GM13977 (cell line): ENCODE data around the gene AS3MT.
"Not testable (repeated sequence)": the region's sequence is repeated elsewhere in the genome, so short reads cannot be mapped to it uniquely, and the experiment has no call there.

Experiments
- DNase-seq: peaks from one replicate; pipeline ENCODE4 v3.0.0; 2012; ENCODE audit warnings: low spot score
- in situ Hi-C: fragments of 300-500 bp; cut with MboI; formaldehyde crosslinking; loops from one replicate; pipeline ENCODE4 v1.12.0; 2022; ENCODE audit warnings: low sequenced_read_pairs, low pct_unique_long_range_greater_than_20kb, mixed read lengths, inconsistent platforms; ENCODE audit not compliant: unreplicated experiment
- TF ChIP-seq, protein P1 (sequence below): IDR thresholded peaks from 2 replicates; pipeline ENCODE4 v1.5.1; 2012; ENCODE audit warnings: mild to moderate bottlenecking, control low read depth; ENCODE audit not compliant: insufficient read depth; ENCODE audit errors: extremely low read depth, missing control alignments

The AS3MT gene

DNA sequence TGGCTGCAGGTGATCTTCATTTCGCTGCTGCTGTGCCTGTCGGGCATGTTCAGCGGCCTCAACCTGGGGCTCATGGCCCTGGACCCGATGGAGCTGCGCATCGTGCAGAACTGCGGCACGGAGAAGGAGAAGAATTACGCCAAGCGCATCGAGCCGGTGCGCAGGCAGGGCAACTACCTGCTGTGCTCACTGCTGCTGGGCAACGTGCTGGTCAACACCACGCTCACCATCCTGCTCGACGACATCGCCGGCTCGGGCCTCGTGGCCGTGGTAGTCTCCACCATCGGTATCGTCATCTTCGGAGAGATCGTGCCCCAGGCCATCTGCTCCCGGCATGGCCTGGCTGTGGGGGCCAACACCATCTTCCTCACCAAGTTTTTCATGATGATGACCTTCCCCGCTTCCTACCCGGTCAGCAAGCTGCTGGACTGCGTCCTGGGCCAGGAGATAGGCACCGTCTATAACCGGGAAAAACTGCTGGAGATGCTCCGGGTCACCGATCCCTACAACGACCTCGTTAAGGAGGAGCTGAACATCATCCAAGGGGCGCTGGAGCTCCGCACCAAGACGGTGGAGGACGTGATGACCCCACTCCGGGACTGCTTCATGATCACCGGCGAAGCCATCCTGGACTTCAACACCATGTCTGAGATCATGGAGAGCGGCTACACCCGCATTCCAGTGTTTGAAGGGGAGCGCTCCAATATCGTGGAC is 50.1 kb downstream of the AS3MT start:
- in situ Hi-C loops = no loop called here
- TF ChIP-seq, protein P1, sequence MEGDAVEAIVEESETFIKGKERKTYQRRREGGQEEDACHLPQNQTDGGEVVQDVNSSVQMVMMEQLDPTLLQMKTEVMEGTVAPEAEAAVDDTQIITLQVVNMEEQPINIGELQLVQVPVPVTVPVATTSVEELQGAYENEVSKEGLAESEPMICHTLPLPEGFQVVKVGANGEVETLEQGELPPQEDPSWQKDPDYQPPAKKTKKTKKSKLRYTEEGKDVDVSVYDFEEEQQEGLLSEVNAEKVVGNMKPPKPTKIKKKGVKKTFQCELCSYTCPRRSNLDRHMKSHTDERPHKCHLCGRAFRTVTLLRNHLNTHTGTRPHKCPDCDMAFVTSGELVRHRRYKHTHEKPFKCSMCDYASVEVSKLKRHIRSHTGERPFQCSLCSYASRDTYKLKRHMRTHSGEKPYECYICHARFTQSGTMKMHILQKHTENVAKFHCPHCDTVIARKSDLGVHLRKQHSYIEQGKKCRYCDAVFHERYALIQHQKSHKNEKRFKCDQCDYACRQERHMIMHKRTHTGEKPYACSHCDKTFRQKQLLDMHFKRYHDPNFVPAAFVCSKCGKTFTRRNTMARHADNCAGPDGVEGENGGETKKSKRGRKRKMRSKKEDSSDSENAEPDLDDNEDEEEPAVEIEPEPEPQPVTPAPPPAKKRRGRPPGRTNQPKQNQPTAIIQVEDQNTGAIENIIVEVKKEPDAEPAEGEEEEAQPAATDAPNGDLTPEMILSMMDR = no peak
- DNase-seq = no peak

DNA sequence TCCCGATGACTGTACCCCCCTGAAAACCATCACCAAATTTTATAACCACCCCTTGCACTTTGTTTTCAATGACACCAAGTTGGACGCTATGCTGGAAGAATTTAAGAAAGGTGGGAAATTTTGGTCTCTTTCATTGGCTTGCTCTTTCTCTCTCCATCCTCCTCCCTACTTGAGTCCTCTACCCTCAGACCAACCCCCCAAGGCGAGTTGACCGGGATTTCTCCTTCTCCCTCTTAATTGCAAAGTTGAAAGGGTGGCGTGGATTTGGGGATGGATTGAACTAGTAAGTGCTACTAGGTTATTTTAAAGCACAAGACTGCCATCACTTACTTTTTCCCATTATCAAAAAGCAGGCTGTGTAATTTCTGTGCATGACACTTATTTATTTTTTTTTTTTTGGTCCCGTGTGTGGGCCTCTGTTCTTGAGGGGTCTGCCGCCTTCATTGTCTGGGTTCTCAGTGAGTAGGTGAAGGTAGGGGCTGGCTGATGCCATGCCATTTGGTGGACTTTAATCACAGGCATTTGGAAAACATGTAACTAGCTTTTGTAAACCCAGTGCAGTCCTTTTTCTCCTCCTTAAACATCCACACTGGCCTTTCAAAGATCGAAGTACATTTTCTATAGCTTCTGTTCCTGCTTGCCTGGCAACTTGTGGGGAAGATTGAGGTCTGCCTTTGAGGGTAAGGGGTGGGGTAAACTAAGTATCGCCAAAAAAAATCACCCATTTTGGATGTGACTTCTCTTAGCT is 50.9 kb downstream of the AS3MT start:
- in situ Hi-C loops = loop anchor here (10.0 kb wide), 2 partner anchors 135 to 325 kb away; partner anchors contain the start of gene RPEL1
- TF ChIP-seq, protein P1 = no peak
- no peak for DNase-seq

DNA sequence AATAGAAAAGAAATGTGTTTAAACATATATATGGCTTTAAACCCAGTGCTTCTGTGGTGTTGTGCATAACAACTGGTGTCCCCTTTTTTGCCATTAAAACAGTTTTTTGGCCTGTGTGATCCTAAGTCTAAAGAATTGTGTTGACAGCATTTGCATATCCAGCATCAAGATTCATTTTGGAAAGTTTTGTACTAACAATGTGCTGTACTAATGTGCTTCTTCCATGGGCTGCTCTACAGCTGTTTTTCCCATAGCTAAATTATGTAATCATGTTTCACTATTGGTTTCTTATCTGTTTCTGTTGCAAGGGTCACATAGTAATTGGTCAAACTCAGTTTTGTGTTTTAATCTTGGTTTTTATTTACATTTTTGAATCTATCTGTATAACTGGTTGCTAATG is 54.3 kb downstream of the AS3MT start:
- in situ Hi-C loops = loop anchor here (10.0 kb wide), 2 partner anchors 131 to 321 kb away; partner anchors contain the start of gene RPEL1
- TF ChIP-seq, protein P1 = no peak
- no peak for DNase-seq

DNA sequence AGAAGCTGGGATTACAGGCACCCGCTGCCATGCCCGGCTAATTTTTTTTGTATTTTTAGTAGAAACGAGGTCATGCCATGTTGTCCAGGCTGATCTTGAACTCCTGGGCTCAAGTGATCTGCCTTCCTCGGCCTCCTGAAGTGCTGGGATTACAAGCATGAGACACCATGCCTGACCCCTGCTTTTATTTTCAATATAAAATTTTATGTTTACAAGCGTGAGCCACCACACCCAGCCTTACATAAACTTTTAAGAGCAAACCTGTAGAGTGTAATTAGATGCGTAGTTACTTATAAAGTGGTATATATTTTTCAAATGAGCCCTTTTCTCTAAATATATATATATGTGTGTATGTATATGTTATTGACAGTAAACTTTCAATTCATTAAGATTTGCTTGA is 57.6 kb downstream of the AS3MT start:
- TF ChIP-seq, protein P1 = no peak
- in situ Hi-C loops = loop anchor here (10.0 kb wide), 2 partner anchors 128 to 318 kb away; partner anchors contain the start of gene RPEL1
- DNase-seq = no peak

DNA sequence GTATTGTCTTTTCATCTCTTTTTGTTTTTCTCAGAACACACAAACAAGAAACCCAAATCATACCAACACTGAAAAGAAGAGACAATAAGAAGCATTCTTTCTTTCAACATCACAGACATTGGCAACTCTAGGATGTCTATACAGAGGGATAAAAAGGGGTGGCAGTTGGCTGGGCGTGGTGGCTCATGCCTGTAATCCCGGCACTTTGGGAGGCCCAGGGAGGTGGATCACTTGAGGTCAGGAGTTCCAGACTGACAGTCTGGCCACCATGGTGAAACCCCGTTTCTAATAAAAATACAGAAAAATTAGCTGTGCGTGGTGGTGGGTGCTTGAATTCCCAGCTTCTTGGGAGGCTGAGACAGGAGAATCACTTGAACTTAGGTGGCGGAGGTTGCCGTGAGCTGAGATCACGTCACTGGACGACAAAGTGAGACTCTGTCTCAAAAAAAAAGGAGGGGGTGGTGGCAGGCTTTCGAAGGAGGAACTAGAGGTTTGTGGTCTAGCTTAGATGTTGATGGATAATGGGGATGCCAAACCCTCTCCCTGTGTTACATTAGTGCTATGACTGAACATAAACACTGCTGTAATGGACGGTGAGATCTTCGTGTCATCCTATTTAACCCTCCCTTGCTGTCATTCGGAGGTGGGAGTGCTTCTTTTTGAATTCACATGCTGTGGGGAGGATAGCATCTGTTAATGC is 58.2 kb downstream of the AS3MT start:
- TF ChIP-seq, protein P1 = no peak
- in situ Hi-C loops = loop anchor here (10.0 kb wide), 2 partner anchors 127 to 317 kb away; partner anchors contain the start of gene RPEL1
- no peak for DNase-seq

DNA sequence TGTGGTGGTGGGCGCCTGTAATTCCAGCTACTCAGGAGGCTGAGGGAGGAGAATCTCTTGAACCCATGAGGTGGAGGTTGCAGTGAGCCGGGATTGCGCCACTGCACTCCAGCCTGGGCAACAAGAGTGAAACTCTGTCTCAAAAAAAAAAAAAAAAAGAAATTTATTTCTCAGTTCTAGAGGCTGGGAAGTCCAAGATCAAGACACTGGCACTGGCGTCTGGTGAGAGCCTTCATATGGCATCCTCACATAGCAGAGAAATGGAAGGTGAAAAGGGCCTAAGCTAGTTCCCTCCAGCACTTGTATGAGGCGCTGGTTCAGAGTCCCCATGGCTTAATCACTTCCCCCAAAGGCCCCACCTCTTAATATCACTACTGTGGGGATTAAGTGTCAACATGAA is 59.2 kb downstream of the AS3MT start:
- DNase-seq = not testable (repeated sequence)
- in situ Hi-C loops = loop anchor here (10.0 kb wide), 2 partner anchors 126 to 316 kb away; partner anchors contain the start of gene RPEL1
